ENCODE data around the gene BTBD3. TPM values are rescaled to one million over a fixed set of nuclear protein-coding genes. Genes with fewer than 3 reads are reported as not detected.

The BTBD3 gene
- total RNA-seq, 1 donor from 2014 or later, result 52.2 TPM

DNA sequence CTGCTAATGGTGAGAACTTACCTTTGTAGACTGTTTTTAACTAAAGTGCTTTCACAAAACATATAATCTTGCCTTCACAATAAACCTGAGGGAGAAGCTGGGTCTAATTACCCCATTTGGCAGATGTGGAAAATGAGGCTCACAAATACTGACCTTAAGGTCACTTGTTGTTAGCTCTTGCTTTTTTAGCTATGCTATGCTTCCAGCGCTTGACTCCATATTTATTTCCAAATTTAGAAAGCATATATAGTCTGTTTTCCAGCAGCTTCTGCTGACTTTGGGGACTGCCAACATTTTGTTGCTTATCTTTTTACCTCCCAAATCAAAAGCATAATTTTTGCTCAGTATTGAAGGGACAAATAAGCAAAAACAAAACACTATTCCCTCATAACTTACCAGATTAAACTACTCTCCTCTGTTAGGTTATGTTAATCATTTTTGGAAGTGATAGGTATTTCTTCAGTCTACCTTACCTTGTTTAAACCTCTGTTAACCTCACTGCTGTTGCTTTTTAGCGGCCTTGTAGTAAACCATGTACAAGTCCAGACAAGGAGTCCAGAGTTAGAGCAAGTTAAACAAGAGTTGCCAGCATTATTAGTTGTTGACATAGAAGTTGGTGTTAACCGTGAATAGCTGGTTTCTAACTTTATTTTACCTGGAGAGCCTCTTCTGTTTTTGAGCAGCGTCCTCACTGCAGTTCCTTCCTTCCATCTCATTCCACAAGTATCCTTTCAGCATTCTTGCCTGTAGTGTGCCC lies 4.9 kb upstream of the BTBD3 start:
- Histone ChIP-seq H3K9me3 (ENCODE audit: control insufficient read depth in 3 of 3, low read length in 3 of 3) (no peaks in the 10 kb centered on the region), H3K9ac (ENCODE audit: low read depth in 1 of 3, low read length in 3 of 3) (no peak overlapping the region), H3K27me3 (ENCODE audit: control insufficient read depth in 3 of 3, insufficient read depth in 3 of 3, low read length in 3 of 3) (no peaks in the 10 kb centered on the region), H3K4me3 (ENCODE audit: low read length in 3 of 3) (no peak overlapping the region), H3K4me1 (ENCODE audit: control insufficient read depth in 3 of 3, insufficient read depth in 3 of 3, low read length in 3 of 3) (peaks cover 1 to 3% (median 2%) of the 10 kb centered on the region in 3 donors), H3K36me3 (ENCODE audit: control insufficient read depth in 3 of 3, insufficient read depth in 3 of 3, low read length in 3 of 3) (no peaks in the 10 kb centered on the region), H3K27ac (ENCODE audit: low read depth, low read length) (no peak overlapping the region)

DNA sequence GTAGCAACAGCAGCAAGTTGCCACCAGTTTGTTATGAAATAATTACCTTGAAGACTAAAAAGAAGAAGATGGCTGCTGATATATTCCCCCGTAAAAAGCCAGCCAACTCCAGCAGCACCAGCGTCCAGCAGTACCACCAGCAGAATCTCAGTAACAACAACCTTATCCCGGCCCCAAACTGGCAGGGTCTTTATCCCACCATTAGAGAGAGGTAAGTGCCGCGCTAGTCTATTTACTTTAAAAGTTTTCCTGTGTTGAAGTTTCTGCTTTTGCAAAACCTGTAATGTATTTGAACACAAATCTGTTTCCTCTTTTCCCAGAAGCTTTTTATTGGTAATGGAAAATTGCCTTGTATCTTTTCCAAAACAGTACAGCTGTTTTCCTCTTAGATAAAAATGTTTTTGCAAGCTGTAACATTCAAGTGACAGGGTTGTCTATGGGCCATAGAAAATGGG lies 725 bp downstream of the BTBD3 start:
- peak overlapping the region; percentile 15 to 58 (median 57) for H3K9ac ChIP-seq (ENCODE audit: low read depth in 1 of 3, low read length in 3 of 3)
- H3K4me1 ChIP-seq (ENCODE audit: control insufficient read depth in 3 of 3, insufficient read depth in 3 of 3, low read length in 3 of 3), result peaks cover 5 to 20% (median 16%) of the 10 kb centered on the region in 3 donors
- H3K27ac ChIP-seq (ENCODE audit: low read depth, low read length), result peak overlapping the region; percentile 46
- H3K27me3 ChIP-seq (ENCODE audit: control insufficient read depth in 3 of 3, insufficient read depth in 3 of 3, low read length in 3 of 3), result no peaks in the 10 kb centered on the region
- no peaks in the 10 kb centered on the region for H3K9me3 ChIP-seq (ENCODE audit: control insufficient read depth in 3 of 3, low read length in 3 of 3)
- H3K36me3 ChIP-seq (ENCODE audit: control insufficient read depth in 3 of 3, insufficient read depth in 3 of 3, low read length in 3 of 3), result peaks cover 6 to 11% (median 7%) of the 10 kb centered on the region in 3 donors
- peak overlapping the region; percentile 54 to 70 (median 65) for H3K4me3 ChIP-seq (ENCODE audit: low read length in 3 of 3)

DNA sequence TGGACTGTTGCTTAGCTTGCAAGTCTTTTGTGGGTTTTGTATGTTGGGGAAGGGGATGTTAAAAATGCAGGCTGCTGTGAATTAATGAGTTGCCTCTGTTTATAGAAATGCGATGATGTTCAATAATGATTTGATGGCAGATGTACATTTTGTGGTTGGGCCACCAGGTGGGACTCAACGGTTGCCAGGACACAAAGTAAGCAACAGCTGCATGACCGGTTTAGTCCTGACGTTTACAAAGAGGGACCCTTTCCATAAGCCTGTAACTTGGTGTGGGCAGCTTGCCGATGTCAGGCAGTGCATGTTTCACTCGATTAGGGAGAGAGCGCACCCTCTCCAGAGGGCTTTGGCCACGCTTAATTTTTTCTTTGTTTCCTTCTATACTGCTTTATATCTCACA lies 1.3 kb downstream of the BTBD3 start:
- Histone ChIP-seq H3K9me3 (ENCODE audit: control insufficient read depth in 3 of 3, low read length in 3 of 3) (no peaks in the 10 kb centered on the region), H3K27me3 (ENCODE audit: control insufficient read depth in 3 of 3, insufficient read depth in 3 of 3, low read length in 3 of 3) (no peaks in the 10 kb centered on the region), H3K36me3 (ENCODE audit: control insufficient read depth in 3 of 3, insufficient read depth in 3 of 3, low read length in 3 of 3) (peaks cover 8 to 11% (median 11%) of the 10 kb centered on the region in 3 donors), H3K9ac (ENCODE audit: low read depth in 1 of 3, low read length in 3 of 3) (peak overlapping the region; percentile 12 to 45 (median 40)), H3K27ac (ENCODE audit: low read depth, low read length) (no peak overlapping the region), H3K4me1 (ENCODE audit: control insufficient read depth in 3 of 3, insufficient read depth in 3 of 3, low read length in 3 of 3) (peaks cover 5 to 17% (median 16%) of the 10 kb centered on the region in 3 donors), H3K4me3 (ENCODE audit: low read length in 3 of 3) (peak overlapping the region; percentile 49 to 70 (median 54))

DNA sequence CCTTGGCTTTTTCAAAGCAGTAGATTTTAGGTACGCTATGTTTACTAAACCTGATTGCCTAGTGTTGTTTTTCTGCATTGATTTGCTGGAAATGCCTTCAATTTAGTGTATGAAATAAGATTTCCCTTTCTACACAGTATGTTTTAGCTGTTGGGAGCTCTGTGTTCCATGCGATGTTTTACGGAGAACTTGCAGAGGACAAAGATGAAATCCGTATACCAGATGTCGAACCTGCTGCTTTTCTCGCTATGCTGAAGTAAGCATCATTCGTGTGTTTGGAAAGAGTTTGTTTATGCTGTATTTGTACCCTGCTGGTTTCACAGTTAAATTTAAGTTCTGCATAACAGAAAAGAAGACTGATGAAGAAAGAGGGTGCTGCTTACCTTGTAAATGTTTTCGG lies 1.9 kb downstream of the BTBD3 start:
- Histone ChIP-seq H3K27me3 (ENCODE audit: control insufficient read depth in 3 of 3, insufficient read depth in 3 of 3, low read length in 3 of 3) (no peaks in the 10 kb centered on the region), H3K27ac (ENCODE audit: low read depth, low read length) (no peak overlapping the region), H3K4me1 (ENCODE audit: control insufficient read depth in 3 of 3, insufficient read depth in 3 of 3, low read length in 3 of 3) (peaks cover 5 to 17% (median 16%) of the 10 kb centered on the region in 3 donors), H3K36me3 (ENCODE audit: control insufficient read depth in 3 of 3, insufficient read depth in 3 of 3, low read length in 3 of 3) (peaks cover 8 to 11% (median 11%) of the 10 kb centered on the region in 3 donors), H3K4me3 (ENCODE audit: low read length in 3 of 3) (peak overlapping the region in 2 of 3 donors; percentile 49 to 54), H3K9me3 (ENCODE audit: control insufficient read depth in 3 of 3, low read length in 3 of 3) (no peaks in the 10 kb centered on the region), H3K9ac (ENCODE audit: low read depth in 1 of 3, low read length in 3 of 3) (peak overlapping the region in 1 of 3 donors; percentile 40)

DNA sequence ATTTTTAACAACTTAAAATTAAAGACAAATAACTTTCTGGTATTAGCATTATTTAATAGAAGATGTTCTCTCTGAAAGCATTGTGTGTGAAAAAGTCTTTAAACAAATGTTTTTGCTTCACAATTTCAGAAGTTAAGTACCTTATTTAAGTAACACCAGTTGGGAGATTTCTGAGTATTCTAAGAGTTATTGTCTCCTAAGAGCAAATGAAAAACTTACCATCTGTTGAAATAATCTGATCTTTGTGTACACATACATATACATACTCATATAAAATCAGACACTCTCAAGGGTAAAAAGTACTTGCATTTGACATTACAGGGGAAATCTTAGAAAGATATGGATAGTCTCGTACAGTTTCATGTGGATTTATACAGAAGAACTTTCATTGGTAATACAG lies 2.4 kb downstream of the BTBD3 start:
- peaks cover 5 to 17% (median 16%) of the 10 kb centered on the region in 3 donors for H3K4me1 ChIP-seq (ENCODE audit: control insufficient read depth in 3 of 3, insufficient read depth in 3 of 3, low read length in 3 of 3)
- peaks cover 9 to 15% (median 11%) of the 10 kb centered on the region in 3 donors for H3K36me3 ChIP-seq (ENCODE audit: control insufficient read depth in 3 of 3, insufficient read depth in 3 of 3, low read length in 3 of 3)
- no peaks in the 10 kb centered on the region for H3K9me3 ChIP-seq (ENCODE audit: control insufficient read depth in 3 of 3, low read length in 3 of 3)
- H3K27me3 ChIP-seq (ENCODE audit: control insufficient read depth in 3 of 3, insufficient read depth in 3 of 3, low read length in 3 of 3), result no peaks in the 10 kb centered on the region
- H3K4me3 ChIP-seq (ENCODE audit: low read length in 3 of 3), result no peak overlapping the region
- H3K27ac ChIP-seq (ENCODE audit: low read depth, low read length), result no peak overlapping the region
- no peak overlapping the region for H3K9ac ChIP-seq (ENCODE audit: low read depth in 1 of 3, low read length in 3 of 3)

DNA sequence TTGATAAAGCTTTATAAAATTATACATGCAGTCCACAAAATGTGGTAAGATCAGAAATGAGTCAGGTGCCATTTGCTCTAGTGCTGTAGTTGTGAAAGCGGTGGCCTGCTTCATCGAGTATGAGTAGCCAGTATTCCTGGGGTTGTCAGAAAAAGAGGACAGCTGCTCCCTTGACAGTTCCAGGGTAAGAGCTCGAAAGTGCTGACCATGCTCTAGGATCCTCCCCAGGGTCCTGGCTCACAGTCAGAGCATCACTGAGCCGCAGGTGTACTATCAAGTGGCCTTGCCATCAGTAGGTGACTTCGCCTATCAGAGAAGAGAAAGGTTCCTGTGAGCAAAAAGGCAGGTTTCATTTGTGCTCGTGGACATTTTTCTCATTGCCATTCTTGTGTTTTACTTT lies 3.6 kb downstream of the BTBD3 start:
- H3K27ac ChIP-seq (ENCODE audit: low read depth, low read length), result no peak overlapping the region
- H3K4me3 ChIP-seq (ENCODE audit: low read length in 3 of 3), result no peak overlapping the region
- no peaks in the 10 kb centered on the region for H3K27me3 ChIP-seq (ENCODE audit: control insufficient read depth in 3 of 3, insufficient read depth in 3 of 3, low read length in 3 of 3)
- peaks cover 5 to 17% (median 16%) of the 10 kb centered on the region in 3 donors for H3K4me1 ChIP-seq (ENCODE audit: control insufficient read depth in 3 of 3, insufficient read depth in 3 of 3, low read length in 3 of 3)
- H3K9ac ChIP-seq (ENCODE audit: low read depth in 1 of 3, low read length in 3 of 3), result no peak overlapping the region
- peaks cover 11 to 18% (median 11%) of the 10 kb centered on the region in 3 donors for H3K36me3 ChIP-seq (ENCODE audit: control insufficient read depth in 3 of 3, insufficient read depth in 3 of 3, low read length in 3 of 3)
- H3K9me3 ChIP-seq (ENCODE audit: control insufficient read depth in 3 of 3, low read length in 3 of 3), result no peaks in the 10 kb centered on the region

DNA sequence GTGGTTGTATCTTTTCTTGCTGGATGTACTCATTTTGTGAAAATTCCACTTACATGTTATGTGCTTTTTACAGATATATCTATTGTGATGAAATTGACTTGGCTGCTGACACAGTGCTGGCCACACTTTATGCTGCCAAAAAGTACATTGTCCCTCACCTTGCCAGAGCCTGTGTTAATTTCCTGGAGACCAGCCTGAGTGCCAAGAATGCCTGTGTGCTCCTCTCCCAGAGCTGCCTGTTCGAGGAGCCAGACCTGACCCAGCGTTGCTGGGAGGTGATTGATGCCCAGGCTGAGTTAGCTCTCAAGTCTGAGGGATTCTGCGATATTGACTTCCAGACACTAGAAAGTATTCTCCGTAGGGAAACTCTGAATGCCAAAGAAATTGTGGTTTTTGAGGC lies 4.9 kb downstream of the BTBD3 start:
- H3K27me3 ChIP-seq (ENCODE audit: control insufficient read depth in 3 of 3, insufficient read depth in 3 of 3, low read length in 3 of 3), result no peaks in the 10 kb centered on the region
- H3K9me3 ChIP-seq (ENCODE audit: control insufficient read depth in 3 of 3, low read length in 3 of 3), result no peaks in the 10 kb centered on the region
- peaks cover 5 to 17% (median 16%) of the 10 kb centered on the region in 3 donors for H3K4me1 ChIP-seq (ENCODE audit: control insufficient read depth in 3 of 3, insufficient read depth in 3 of 3, low read length in 3 of 3)
- no peak overlapping the region for H3K9ac ChIP-seq (ENCODE audit: low read depth in 1 of 3, low read length in 3 of 3)
- H3K36me3 ChIP-seq (ENCODE audit: control insufficient read depth in 3 of 3, insufficient read depth in 3 of 3, low read length in 3 of 3), result peaks cover 11 to 18% (median 15%) of the 10 kb centered on the region in 3 donors
- H3K4me3 ChIP-seq (ENCODE audit: low read length in 3 of 3), result no peak overlapping the region
- H3K27ac ChIP-seq (ENCODE audit: low read depth, low read length), result no peak overlapping the region

DNA sequence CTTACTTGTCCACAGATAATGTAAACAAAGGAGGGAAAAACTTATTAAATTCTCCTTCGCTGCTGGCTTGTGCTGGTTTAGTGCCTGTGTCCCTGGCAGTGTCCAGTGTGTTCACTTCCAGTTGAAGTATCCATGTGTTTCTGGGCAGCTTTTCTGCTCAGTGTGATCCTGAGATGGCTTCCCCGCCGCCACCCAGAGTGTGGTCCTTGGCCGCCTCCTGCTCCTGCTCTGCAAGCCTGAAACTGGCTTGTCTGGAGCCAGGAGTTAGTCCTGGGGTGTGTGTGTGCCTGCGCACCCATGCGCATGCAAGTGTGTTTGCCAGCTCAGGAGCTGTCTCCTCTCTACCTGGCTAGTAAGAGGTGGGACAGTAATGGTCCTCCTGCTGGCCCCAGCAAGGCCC lies 7.2 kb downstream of the BTBD3 start:
- peaks cover 15 to 18% (median 16%) of the 10 kb centered on the region in 3 donors for H3K36me3 ChIP-seq (ENCODE audit: control insufficient read depth in 3 of 3, insufficient read depth in 3 of 3, low read length in 3 of 3)

DNA sequence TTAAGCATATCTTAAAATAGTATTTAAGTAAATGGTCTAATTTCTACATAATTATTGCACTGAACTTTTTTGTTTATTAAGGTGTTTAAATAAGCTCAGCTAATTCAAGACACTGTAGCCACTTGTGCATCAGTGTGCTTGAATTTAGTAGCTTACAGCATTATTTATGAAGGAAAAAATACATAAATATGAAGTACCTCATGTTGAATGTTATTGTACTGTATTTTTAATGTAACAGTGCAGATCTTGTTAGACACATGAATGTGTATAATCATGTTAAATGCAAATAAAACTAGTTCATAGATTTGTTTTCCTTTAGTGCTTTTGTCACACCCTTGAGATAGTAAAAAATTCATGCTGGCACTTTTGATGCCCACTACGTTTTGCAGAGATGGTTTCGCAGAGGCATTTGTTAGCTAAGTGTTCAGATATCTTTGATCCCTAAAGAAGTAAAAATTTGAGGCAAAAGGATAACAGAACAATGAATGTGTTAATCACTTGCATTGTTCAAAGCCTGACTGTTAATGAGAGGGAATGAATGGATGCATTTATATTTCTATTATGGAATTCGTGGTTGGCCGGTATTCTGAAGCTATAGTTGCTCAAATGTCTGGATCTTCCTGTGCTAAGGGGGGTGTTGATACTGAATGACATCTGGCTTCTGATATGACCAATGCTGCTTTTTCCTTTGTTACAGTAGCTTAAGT lies 8.8 kb downstream of the BTBD3 start:
- Histone ChIP-seq H3K27me3 (ENCODE audit: control insufficient read depth in 3 of 3, insufficient read depth in 3 of 3, low read length in 3 of 3) (no peaks in the 10 kb centered on the region), H3K9me3 (ENCODE audit: control insufficient read depth in 3 of 3, low read length in 3 of 3) (no peaks in the 10 kb centered on the region), H3K9ac (ENCODE audit: low read depth in 1 of 3, low read length in 3 of 3) (no peak overlapping the region), H3K4me3 (ENCODE audit: low read length in 3 of 3) (no peak overlapping the region), H3K36me3 (ENCODE audit: control insufficient read depth in 3 of 3, insufficient read depth in 3 of 3, low read length in 3 of 3) (peaks cover 15 to 20% (median 16%) of the 10 kb centered on the region in 3 donors), H3K27ac (ENCODE audit: low read depth, low read length) (no peak overlapping the region), H3K4me1 (ENCODE audit: control insufficient read depth in 3 of 3, insufficient read depth in 3 of 3, low read length in 3 of 3) (peaks cover 0 to 7% (median 0%) of the 10 kb centered on the region in 3 donors)

More for the DNA sequence above, 7.2 kb downstream of the BTBD3 start:
- no peaks in the 10 kb centered on the region for H3K27me3 ChIP-seq (ENCODE audit: control insufficient read depth in 3 of 3, insufficient read depth in 3 of 3, low read length in 3 of 3)
- H3K9me3 ChIP-seq (ENCODE audit: control insufficient read depth in 3 of 3, low read length in 3 of 3), result no peaks in the 10 kb centered on the region
- peaks cover 0 to 7% (median 0%) of the 10 kb centered on the region in 3 donors for H3K4me1 ChIP-seq (ENCODE audit: control insufficient read depth in 3 of 3, insufficient read depth in 3 of 3, low read length in 3 of 3)
- no peak overlapping the region for H3K4me3 ChIP-seq (ENCODE audit: low read length in 3 of 3)
- no peak overlapping the region for H3K9ac ChIP-seq (ENCODE audit: low read depth in 1 of 3, low read length in 3 of 3)
- no peak overlapping the region for H3K27ac ChIP-seq (ENCODE audit: low read depth, low read length)

DNA sequence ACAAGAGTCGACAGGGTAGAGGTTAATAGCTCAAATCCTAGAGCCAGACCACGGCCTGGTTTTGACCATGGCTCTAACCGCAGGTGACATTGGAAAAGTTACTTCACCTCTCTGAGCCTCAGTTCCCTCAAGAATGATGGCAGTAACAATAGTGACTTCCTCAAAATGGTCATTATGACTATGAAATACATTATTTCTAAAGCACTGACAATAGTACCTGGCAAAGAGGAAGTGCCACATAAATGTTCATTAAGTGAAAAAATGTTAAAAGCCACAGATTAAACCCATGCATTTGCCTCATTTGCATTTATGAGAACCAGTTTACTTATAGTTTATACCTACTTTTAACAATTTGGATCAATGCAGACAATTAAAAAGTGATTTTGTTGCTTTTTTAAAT lies 12.3 kb downstream of the BTBD3 start:
- Histone ChIP-seq H3K27ac (ENCODE audit: low read depth, low read length) (no peak overlapping the region), H3K9me3 (ENCODE audit: control insufficient read depth in 3 of 3, low read length in 3 of 3) (no peaks in the 10 kb centered on the region), H3K9ac (ENCODE audit: low read depth in 1 of 3, low read length in 3 of 3) (no peak overlapping the region), H3K4me3 (ENCODE audit: low read length in 3 of 3) (no peak overlapping the region), H3K36me3 (ENCODE audit: control insufficient read depth in 3 of 3, insufficient read depth in 3 of 3, low read length in 3 of 3) (peaks cover 6 to 7% (median 6%) of the 10 kb centered on the region in 3 donors), H3K4me1 (ENCODE audit: control insufficient read depth in 3 of 3, insufficient read depth in 3 of 3, low read length in 3 of 3) (no peaks in the 10 kb centered on the region), H3K27me3 (ENCODE audit: control insufficient read depth in 3 of 3, insufficient read depth in 3 of 3, low read length in 3 of 3) (no peaks in the 10 kb centered on the region)

Data from skeletal muscle tissue (tissue), 4 donors.